ENCODE results near the gene APOC3.
A peak's percentile ranks its signal among the peaks of the same experiment; 100 is the strongest.

APOC3 gene

DNA sequence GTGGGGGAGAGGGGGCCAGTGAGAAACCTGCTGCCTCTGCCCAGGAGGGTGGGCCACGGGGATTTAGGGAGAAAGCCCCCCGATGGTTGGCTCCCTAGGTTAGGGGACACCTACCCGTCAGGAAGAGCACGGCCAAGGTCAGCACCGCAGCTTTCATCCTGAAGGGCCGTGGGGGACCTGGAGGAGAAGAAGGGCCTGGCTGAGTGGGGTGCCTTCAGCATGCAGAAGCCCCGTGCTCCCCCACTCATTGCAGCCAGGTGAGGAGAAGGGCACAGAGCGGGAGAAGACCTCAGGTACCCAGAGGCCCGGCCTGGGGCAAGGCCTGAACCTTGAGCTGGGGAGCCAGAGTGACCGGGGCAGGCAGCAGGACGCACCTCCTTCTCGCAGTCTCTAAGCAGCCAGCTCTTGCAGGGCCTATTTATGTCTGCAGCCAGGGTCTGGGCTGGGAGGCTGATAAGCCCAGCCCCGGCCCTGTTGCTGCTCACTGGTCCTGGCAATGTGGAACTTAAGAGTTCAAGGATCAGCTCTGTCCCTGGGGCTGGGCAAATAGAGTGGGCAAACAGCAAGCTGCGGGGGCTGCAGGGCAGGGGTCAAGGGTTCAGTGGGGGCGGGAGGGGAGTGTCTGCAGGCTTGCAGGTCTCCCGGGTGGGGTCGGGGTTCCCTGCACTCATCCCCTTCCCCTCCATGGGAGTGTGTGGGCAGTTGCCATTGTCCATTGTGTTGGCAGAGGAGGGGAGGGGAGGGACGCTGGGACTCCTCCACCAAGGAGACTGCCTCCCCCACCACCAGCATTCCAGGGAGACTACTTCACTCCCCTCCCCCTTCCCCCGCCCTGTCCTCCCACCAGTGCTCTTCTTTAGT is 7.8 kb downstream of the APOC3 start, which contains the start of gene APOA1:
Gene APOA1, minus strand, starts transcription at position 392 of the 861 bp plus-strand sequence. Its CDS starts 235 bp downstream, at position 157.
- peak within 1 kb of the TSS; percentile 63 for H3K27ac ChIP-seq
- no peak for TF ChIP-seq CTCF (conservative IDR thresholded peaks at IDR 0.05)
- no peak for TF ChIP-seq ZFX (IDR thresholded peaks at IDR 0.05)

DNA sequence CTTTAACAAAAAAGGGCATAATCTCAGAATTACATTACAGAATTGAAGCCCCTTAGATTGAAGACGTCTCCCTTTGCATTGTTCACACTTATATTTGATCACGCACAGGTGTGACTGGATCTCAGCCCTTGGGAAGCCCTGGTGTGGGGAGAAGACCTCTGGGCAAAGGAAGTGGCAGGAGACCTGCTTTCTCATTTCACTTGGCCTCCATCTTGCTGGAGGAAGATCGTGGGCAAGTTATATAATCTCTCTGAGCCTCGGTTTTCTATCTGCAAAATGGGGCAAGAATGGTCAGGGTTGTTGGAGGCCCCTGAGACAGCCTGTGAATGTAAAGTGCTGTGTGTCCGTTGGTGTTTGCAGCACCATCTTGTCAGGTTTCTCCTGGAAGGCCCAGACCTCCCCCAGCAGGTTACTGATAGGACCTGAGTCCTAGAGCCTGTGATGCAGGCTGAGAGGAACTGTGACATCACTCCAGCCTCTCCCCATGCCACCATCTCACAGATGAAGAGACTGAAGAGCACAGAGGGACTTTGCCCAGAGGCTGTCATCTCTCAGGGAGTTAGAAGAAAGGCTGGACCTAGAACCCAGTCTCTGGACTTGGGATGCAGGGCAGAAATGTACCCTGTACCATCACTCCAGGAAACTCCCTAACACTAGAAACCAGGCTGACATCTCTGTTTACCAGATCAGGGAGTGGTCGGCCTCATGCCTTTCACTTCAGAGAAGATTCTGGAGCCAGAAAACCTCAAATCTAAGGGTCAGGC is 8.8 kb downstream of the APOC3 start:
- TF ChIP-seq CTCF (conservative IDR thresholded peaks at IDR 0.05): no peak
- TF ChIP-seq ZFX (IDR thresholded peaks at IDR 0.05): no peak

DNA sequence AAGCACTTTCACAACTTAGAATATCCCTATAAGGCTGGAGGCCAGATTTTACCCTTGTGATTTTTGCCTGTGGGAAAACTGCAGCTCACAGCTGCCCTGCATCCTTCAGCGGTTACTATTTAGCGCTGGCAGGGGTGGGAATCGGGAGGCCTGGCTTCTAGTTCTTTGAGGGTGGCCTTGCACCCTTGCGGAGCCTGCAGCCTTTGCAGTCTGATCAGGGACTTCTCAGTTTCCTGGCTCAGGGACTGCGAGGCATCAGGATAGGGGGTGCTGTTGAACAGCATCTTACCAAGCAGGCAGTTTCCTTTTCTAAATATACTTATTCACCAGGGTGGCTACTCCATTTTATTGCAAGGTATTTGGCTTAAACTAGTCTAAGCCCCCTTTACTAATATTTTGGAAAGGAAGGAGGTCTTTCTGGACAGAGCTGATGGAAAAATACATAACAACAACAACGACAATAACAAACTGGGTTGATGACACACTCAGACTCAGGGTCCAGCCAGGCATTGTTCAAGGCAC is 10.6 kb downstream of the APOC3 start:
- TF ChIP-seq CTCF (conservative IDR thresholded peaks at IDR 0.05): no peak
- no peak for TF ChIP-seq ZFX (IDR thresholded peaks at IDR 0.05)
- no peak overlapping the region for H3K27ac ChIP-seq

More for the DNA sequence above, 8.8 kb downstream of the APOC3 start:
- H3K27ac ChIP-seq: no peak overlapping the region

- no peak overlapping the region for H3K27ac ChIP-seq
Observed at GRCh38 chr11:116840746-116841296, 11.1 kb downstream of the APOC3 start.

GRCh38 chr11:116842117-116842516 is 12.4 kb downstream of the APOC3 start:
- H3K27ac ChIP-seq: no peak overlapping the region
- no peak for TF ChIP-seq ZFX (IDR thresholded peaks at IDR 0.05)
- no peak for TF ChIP-seq CTCF (conservative IDR thresholded peaks at IDR 0.05)

More at GRCh38 chr11:116840746-116841296, 11.1 kb downstream of the APOC3 start:
- TF ChIP-seq CTCF (conservative IDR thresholded peaks at IDR 0.05): no peak
- TF ChIP-seq ZFX (IDR thresholded peaks at IDR 0.05): no peak

DNA sequence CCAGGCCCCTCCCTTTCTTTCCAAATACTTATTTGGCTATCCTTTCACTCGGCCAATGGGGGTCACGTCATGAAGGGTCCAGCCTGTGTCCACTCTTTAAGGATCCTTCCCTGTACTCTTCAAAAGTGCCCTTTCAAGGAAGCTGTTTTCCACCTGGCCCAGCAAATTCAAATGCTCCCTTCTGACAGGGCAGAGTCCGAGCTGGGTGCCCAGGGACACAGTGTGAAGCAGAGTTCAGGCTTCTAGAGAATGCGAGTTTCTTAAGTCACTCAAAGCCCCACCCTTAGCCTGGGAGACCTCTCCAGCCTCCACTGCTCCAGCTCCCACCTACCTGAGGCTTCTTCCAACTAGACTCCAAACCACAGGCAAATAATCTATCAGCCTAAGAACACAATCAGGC is 13.2 kb downstream of the APOC3 start:
- TF ChIP-seq CTCF (conservative IDR thresholded peaks at IDR 0.05): no peak
- no peak for TF ChIP-seq ZFX (IDR thresholded peaks at IDR 0.05)
- H3K27ac ChIP-seq: no peak overlapping the region

All from C4-2B (cell line).